HL-60 (cell line): Measurements from ENCODE around the gene UBAC2.

ENCODE experiments used
- GABPA ChIP-seq: IDR thresholded peaks from 2 replicates; pipeline ENCODE4 v1.6.1; 2012; ENCODE audit warnings: low read depth
- POLR2AphosphoS5 ChIP-seq: IDR thresholded peaks from 2 replicates; pipeline ENCODE4 v1.6.1; 2012; ENCODE audit warnings: low read depth
- SPI1 ChIP-seq: IDR thresholded peaks from 2 replicates; pipeline ENCODE4 v1.6.1; 2012; ENCODE audit warnings: low read depth, mild to moderate bottlenecking, borderline replicate concordance
- TF ChIP-seq, protein P1 (sequence below): IDR thresholded peaks from one replicate; pipeline ENCODE4 v1.5.1; 2011; ENCODE audit warnings: low read length, control low read depth, inconsistent platforms; ENCODE audit not compliant: insufficient read depth
- TF ChIP-seq, protein P2 (sequence below): IDR thresholded peaks from 2 replicates; pipeline ENCODE4 v1.6.1; 2012; ENCODE audit warnings: low read depth; ENCODE audit not compliant: insufficient replicate concordance

DNA sequence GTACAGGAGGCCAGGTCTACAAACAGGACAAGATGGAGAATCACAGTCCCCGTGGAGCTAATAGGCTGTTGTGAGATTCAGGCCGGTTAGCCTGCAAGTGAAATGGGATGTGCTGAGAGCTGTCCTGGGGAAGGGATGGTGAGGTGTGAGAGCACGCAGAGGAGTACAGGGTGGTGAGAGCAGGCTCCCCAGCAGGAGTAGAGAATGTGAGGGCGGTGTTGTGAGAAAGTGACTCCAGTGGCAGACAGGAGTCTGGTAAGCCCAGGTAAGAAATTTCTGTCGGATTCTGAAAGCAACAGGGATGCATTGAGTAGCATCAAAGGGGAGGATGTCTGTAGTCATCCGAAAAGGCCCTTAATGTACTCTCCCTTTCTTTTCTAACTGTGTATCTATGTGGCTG lies 157.3 kb downstream of the UBAC2 start:
- TF ChIP-seq, protein P1, sequence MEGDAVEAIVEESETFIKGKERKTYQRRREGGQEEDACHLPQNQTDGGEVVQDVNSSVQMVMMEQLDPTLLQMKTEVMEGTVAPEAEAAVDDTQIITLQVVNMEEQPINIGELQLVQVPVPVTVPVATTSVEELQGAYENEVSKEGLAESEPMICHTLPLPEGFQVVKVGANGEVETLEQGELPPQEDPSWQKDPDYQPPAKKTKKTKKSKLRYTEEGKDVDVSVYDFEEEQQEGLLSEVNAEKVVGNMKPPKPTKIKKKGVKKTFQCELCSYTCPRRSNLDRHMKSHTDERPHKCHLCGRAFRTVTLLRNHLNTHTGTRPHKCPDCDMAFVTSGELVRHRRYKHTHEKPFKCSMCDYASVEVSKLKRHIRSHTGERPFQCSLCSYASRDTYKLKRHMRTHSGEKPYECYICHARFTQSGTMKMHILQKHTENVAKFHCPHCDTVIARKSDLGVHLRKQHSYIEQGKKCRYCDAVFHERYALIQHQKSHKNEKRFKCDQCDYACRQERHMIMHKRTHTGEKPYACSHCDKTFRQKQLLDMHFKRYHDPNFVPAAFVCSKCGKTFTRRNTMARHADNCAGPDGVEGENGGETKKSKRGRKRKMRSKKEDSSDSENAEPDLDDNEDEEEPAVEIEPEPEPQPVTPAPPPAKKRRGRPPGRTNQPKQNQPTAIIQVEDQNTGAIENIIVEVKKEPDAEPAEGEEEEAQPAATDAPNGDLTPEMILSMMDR: no peak
- TF ChIP-seq POLR2AphosphoS5: no peak
- no peak for TF ChIP-seq SPI1
- no peak for TF ChIP-seq GABPA
- TF ChIP-seq, protein P2, sequence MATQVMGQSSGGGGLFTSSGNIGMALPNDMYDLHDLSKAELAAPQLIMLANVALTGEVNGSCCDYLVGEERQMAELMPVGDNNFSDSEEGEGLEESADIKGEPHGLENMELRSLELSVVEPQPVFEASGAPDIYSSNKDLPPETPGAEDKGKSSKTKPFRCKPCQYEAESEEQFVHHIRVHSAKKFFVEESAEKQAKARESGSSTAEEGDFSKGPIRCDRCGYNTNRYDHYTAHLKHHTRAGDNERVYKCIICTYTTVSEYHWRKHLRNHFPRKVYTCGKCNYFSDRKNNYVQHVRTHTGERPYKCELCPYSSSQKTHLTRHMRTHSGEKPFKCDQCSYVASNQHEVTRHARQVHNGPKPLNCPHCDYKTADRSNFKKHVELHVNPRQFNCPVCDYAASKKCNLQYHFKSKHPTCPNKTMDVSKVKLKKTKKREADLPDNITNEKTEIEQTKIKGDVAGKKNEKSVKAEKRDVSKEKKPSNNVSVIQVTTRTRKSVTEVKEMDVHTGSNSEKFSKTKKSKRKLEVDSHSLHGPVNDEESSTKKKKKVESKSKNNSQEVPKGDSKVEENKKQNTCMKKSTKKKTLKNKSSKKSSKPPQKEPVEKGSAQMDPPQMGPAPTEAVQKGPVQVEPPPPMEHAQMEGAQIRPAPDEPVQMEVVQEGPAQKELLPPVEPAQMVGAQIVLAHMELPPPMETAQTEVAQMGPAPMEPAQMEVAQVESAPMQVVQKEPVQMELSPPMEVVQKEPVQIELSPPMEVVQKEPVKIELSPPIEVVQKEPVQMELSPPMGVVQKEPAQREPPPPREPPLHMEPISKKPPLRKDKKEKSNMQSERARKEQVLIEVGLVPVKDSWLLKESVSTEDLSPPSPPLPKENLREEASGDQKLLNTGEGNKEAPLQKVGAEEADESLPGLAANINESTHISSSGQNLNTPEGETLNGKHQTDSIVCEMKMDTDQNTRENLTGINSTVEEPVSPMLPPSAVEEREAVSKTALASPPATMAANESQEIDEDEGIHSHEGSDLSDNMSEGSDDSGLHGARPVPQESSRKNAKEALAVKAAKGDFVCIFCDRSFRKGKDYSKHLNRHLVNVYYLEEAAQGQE: no peak
